ENCODE results near the gene VTI1A. TPM values are rescaled to one million over a fixed set of nuclear protein-coding genes. Genes with fewer than 3 reads are reported as not detected.

VTI1A gene
- total and polyA plus RNA-seq, 7 experiments from 2014 or later, result 21.7 to 56.8 (median 40.8) TPM

DNA sequence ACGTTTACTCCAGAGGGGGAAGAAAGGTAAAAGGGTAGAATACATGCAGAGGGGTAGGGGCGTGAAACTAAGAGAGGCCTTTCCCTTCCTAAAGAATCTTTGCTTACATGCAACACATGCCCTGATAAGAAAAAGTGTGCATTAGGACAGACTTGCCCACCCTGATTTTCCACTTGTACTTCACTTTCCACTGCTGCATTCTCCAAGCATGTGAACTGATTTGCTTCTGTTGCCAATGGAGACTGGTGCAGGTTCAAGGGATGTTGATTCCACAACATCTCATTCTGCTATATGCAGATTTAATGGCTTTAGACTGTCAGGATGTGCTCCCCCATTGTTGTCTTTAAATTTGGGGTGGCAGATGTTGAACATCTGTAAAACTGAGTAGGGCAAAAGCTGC, 265.5 kb downstream of the VTI1A start:
- H3K27me3 ChIP-seq (ENCODE audit: control insufficient read depth in 2 of 2, insufficient read depth in 2 of 2, low read length in 2 of 2), result no peaks in the 10 kb centered on the region
- no peaks in the 10 kb centered on the region for H3K4me1 Mint-ChIP-seq
- H3K4me3 ChIP-seq (ENCODE audit: low read length), result no peak overlapping the region
- no peak overlapping the region for H3K4me3 Mint-ChIP-seq
- no peaks in the 10 kb centered on the region for H3K9me3 ChIP-seq (ENCODE audit: control insufficient read depth in 2 of 3, low read length in 3 of 3)
- no peak overlapping the region for H3K27ac Mint-ChIP-seq
- intact Hi-C loops (cut with micrococcal nuclease), result no loop called here
- peaks cover 2 to 60% (median 32%) of the 10 kb centered on the region in 5 donors for H3K36me3 Mint-ChIP-seq
- ATAC-seq (no peak), DNase-seq (no peak)
- POLR2A ChIA-PET, result no interaction called here
- H3K36me3 ChIP-seq (ENCODE audit: control insufficient read depth in 2 of 3, insufficient read depth in 3 of 3, low read length in 3 of 3), result peaks cover 0 to 8% (median 0%) of the 10 kb centered on the region in 3 experiments
- no peaks in the 10 kb centered on the region for H3K27me3 Mint-ChIP-seq
- CTCF ChIA-PET, result no interaction called here
- peaks cover 0 to 2% (median 0%) of the 10 kb centered on the region in 11 donors for H3K9me3 Mint-ChIP-seq
- H3K4me1 ChIP-seq (ENCODE audit: control insufficient read depth in 2 of 2, insufficient read depth in 2 of 2, low read length in 2 of 2), result no peaks in the 10 kb centered on the region
- no peak overlapping the region for H3K27ac ChIP-seq (ENCODE audit: low read depth, low read length)

DNA sequence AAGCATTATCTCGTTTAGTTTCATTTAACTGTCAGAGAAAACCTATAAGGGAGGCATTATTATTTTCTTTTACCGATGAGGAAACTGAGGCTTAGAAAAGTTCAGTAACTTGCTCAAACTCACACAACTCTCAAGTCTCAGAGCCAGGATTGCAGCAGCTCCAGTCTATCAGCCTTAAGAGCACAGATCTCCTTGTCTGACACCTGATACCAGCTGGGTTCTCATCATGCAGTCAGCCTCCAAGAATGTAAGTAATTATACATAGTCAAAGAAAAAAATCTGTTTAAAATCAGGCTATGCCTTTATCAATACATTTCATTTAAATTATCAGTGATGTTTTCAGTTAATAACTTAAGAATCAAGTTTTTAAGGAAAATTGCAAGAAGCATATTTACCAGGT, 266.4 kb downstream of the VTI1A start:
- CTCF ChIA-PET, result no interaction called here
- no peaks in the 10 kb centered on the region for H3K9me3 ChIP-seq (ENCODE audit: control insufficient read depth in 2 of 3, low read length in 3 of 3)
- ATAC-seq (no peak), DNase-seq (no peak)
- H3K4me3 Mint-ChIP-seq, result no peak overlapping the region
- H3K36me3 Mint-ChIP-seq, result peaks cover 2 to 64% (median 36%) of the 10 kb centered on the region in 5 donors
- H3K4me3 ChIP-seq (ENCODE audit: low read length), result no peak overlapping the region
- H3K4me1 Mint-ChIP-seq, result no peaks in the 10 kb centered on the region
- H3K27ac Mint-ChIP-seq, result no peak overlapping the region
- H3K27me3 Mint-ChIP-seq, result no peaks in the 10 kb centered on the region
- H3K9me3 Mint-ChIP-seq, result peaks cover 0 to 2% (median 0%) of the 10 kb centered on the region in 11 donors
- no peaks in the 10 kb centered on the region for H3K27me3 ChIP-seq (ENCODE audit: control insufficient read depth in 2 of 2, insufficient read depth in 2 of 2, low read length in 2 of 2)
- peaks cover 0 to 8% (median 0%) of the 10 kb centered on the region in 3 experiments for H3K36me3 ChIP-seq (ENCODE audit: control insufficient read depth in 2 of 3, insufficient read depth in 3 of 3, low read length in 3 of 3)
- no peak overlapping the region for H3K27ac ChIP-seq (ENCODE audit: low read depth, low read length)
- intact Hi-C loops (cut with micrococcal nuclease), result no loop called here
- H3K4me1 ChIP-seq (ENCODE audit: control insufficient read depth in 2 of 2, insufficient read depth in 2 of 2, low read length in 2 of 2), result no peaks in the 10 kb centered on the region
- POLR2A ChIA-PET, result no interaction called here

DNA sequence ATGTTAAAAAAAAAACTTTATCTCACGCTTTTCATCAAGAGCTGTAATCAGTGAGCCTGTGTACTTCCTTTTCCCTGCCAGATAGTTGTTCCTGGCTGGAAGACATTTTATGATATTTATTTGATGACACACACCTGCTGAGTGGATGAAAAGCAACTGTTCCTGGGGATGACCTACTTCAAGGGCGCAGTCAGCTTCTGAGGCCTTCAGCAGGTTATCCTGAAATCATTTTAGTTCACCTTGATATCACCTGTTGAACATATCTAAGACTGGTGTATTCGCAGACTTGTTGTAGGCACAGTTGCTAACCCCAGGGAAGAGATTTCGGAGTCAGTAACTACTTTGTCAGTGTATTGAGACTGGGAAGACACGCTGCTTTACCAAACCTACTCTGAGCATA, 268.6 kb downstream of the VTI1A start:
- H3K4me3 ChIP-seq (ENCODE audit: low read length), result no peak overlapping the region
- Mint-ChIP-seq H3K36me3 (peaks cover 2 to 54% (median 30%) of the 10 kb centered on the region in 5 donors), H3K27ac (no peak overlapping the region), H3K27me3 (no peaks in the 10 kb centered on the region), H3K9me3 (peaks cover 0 to 2% (median 0%) of the 10 kb centered on the region in 11 donors), H3K4me3 (no peak overlapping the region), H3K4me1 (no peaks in the 10 kb centered on the region)
- POLR2A ChIA-PET, result no interaction called here
- H3K27ac ChIP-seq (ENCODE audit: low read depth, low read length), result no peak overlapping the region
- CTCF ChIA-PET, result no interaction called here
- DNase-seq, result no peak
- no peaks in the 10 kb centered on the region for H3K4me1 ChIP-seq (ENCODE audit: control insufficient read depth in 2 of 2, insufficient read depth in 2 of 2, low read length in 2 of 2)
- no peaks in the 10 kb centered on the region for H3K9me3 ChIP-seq (ENCODE audit: control insufficient read depth in 2 of 3, low read length in 3 of 3)
- intact Hi-C loops (cut with micrococcal nuclease), result no loop called here
- peaks cover 0 to 8% (median 0%) of the 10 kb centered on the region in 3 experiments for H3K36me3 ChIP-seq (ENCODE audit: control insufficient read depth in 2 of 3, insufficient read depth in 3 of 3, low read length in 3 of 3)
- no peak for ATAC-seq
- H3K27me3 ChIP-seq (ENCODE audit: control insufficient read depth in 2 of 2, insufficient read depth in 2 of 2, low read length in 2 of 2), result no peaks in the 10 kb centered on the region

DNA sequence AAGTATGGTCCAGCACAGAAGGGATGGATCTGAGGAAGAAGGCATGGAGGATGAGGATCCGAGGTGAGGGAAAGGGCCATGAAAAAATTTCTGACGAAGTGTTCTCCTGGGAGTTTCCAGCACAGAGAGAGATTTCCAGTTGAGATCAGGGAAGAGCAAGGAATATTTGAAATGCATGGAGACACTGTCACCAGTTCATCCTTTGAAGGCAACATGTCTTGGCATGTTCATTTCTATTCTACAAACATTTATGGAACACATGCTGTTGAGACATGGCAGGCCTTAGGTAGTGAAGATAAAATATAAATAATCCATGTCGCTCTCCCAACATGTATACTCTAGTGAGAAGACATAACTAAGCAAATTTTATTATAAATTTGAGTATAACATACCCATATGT, 269.1 kb downstream of the VTI1A start:
- intact Hi-C loops (cut with micrococcal nuclease), result no loop called here
- H3K4me1 ChIP-seq (ENCODE audit: control insufficient read depth in 2 of 2, insufficient read depth in 2 of 2, low read length in 2 of 2), result no peaks in the 10 kb centered on the region
- H3K9me3 ChIP-seq (ENCODE audit: control insufficient read depth in 2 of 3, low read length in 3 of 3), result no peaks in the 10 kb centered on the region
- ATAC-seq, result no peak
- ChIA-PET CTCF (no interaction called here), POLR2A (no interaction called here)
- H3K4me3 ChIP-seq (ENCODE audit: low read length), result no peak overlapping the region
- H3K4me3 Mint-ChIP-seq, result no peak overlapping the region
- H3K27ac ChIP-seq (ENCODE audit: low read depth, low read length), result no peak overlapping the region
- DNase-seq, result no peak
- H3K36me3 Mint-ChIP-seq, result peaks cover 2 to 50% (median 25%) of the 10 kb centered on the region in 5 donors
- no peaks in the 10 kb centered on the region for H3K27me3 Mint-ChIP-seq
- no peaks in the 10 kb centered on the region for H3K27me3 ChIP-seq (ENCODE audit: control insufficient read depth in 2 of 2, insufficient read depth in 2 of 2, low read length in 2 of 2)
- peaks cover 0 to 2% (median 0%) of the 10 kb centered on the region in 11 donors for H3K9me3 Mint-ChIP-seq
- H3K4me1 Mint-ChIP-seq, result no peaks in the 10 kb centered on the region
- peaks cover 0 to 8% (median 0%) of the 10 kb centered on the region in 3 experiments for H3K36me3 ChIP-seq (ENCODE audit: control insufficient read depth in 2 of 3, insufficient read depth in 3 of 3, low read length in 3 of 3)
- no peak overlapping the region for H3K27ac Mint-ChIP-seq

DNA sequence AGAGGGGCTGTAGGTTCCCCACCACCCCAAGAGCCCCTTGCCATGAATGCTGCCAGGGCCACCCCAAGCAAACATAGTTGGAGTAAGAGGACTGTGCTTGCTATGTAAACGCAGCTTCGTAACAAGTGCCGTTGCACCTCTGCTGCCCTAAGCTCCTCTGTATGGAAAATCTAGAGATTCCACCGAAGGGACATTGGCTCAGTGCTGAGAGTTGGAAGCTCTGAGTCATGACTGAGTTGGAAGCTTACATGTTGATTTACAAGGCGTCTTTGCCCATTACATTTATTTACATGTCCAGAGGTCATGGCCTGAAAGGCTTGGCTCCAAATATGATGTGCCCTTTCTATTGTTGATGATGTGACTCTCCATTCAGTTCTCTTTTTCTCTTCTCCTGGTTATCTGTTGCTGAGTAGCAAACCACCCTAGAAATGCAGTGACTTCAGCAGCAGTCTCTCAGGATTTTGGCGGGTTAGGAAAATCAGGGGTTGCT, 270.0 kb downstream of the VTI1A start:
- Mint-ChIP-seq H3K27ac (no peak overlapping the region), H3K27me3 (no peaks in the 10 kb centered on the region), H3K4me3 (no peak overlapping the region), H3K9me3 (peaks cover 0 to 2% (median 0%) of the 10 kb centered on the region in 11 donors), H3K4me1 (no peaks in the 10 kb centered on the region), H3K36me3 (peaks cover 2 to 43% (median 22%) of the 10 kb centered on the region in 5 donors)
- ChIA-PET POLR2A (no interaction called here), CTCF (no interaction called here)
- Histone ChIP-seq H3K4me1 (ENCODE audit: control insufficient read depth in 2 of 2, insufficient read depth in 2 of 2, low read length in 2 of 2) (no peaks in the 10 kb centered on the region), H3K4me3 (ENCODE audit: low read length) (no peak overlapping the region), H3K27ac (ENCODE audit: low read depth, low read length) (no peak overlapping the region), H3K9me3 (ENCODE audit: control insufficient read depth in 2 of 3, low read length in 3 of 3) (no peaks in the 10 kb centered on the region), H3K27me3 (ENCODE audit: control insufficient read depth in 2 of 2, insufficient read depth in 2 of 2, low read length in 2 of 2) (no peaks in the 10 kb centered on the region), H3K36me3 (ENCODE audit: control insufficient read depth in 2 of 3, insufficient read depth in 3 of 3, low read length in 3 of 3) (peaks cover 0 to 8% (median 0%) of the 10 kb centered on the region in 3 experiments)
- DNase-seq (no peak), ATAC-seq (no peak)
- intact Hi-C loops (cut with micrococcal nuclease), result no loop called here

DNA sequence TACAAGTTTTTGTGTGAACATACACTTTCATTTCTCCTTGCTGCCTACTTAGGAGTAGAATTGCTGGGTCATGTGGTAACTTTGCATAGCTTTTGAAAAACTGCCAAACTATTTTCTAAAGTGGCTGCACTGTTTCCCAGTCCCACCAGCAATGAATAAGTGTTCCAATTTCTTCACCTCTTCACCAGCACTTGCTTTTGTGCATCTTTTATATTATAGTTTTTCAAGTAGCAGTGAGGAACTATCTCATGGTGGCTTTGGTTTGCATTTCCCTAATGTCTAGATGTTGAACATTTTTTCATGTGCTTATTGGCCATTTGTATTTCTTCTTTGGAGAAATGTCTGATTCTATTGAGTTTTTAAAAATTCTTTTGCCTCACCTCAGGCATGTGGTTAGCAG, 273.2 kb downstream of the VTI1A start:
- H3K27me3 Mint-ChIP-seq, result no peaks in the 10 kb centered on the region
- peaks cover 0 to 2% (median 0%) of the 10 kb centered on the region in 11 donors for H3K9me3 Mint-ChIP-seq
- intact Hi-C loops (cut with micrococcal nuclease), result loop anchor here in 1 of 2 donors (5.0 kb wide), 1 partner anchor 842 kb away; no protein-coding TSS in a partner anchor
- no peaks in the 10 kb centered on the region for H3K27me3 ChIP-seq (ENCODE audit: control insufficient read depth in 2 of 2, insufficient read depth in 2 of 2, low read length in 2 of 2)
- H3K9me3 ChIP-seq (ENCODE audit: control insufficient read depth in 2 of 3, low read length in 3 of 3), result no peaks in the 10 kb centered on the region
- ChIA-PET POLR2A (no interaction called here), CTCF (no interaction called here)
- DNase-seq (no peak), ATAC-seq (no peak)
- H3K4me3 ChIP-seq (ENCODE audit: low read length), result no peak overlapping the region
- no peak overlapping the region for H3K27ac ChIP-seq (ENCODE audit: low read depth, low read length)
- H3K4me1 ChIP-seq (ENCODE audit: control insufficient read depth in 2 of 2, insufficient read depth in 2 of 2, low read length in 2 of 2), result no peaks in the 10 kb centered on the region
- H3K36me3 ChIP-seq (ENCODE audit: control insufficient read depth in 2 of 3, insufficient read depth in 3 of 3, low read length in 3 of 3), result no peaks in the 10 kb centered on the region
- no peak overlapping the region for H3K27ac Mint-ChIP-seq
- H3K4me1 Mint-ChIP-seq, result peaks cover 0 to 2% (median 0%) of the 10 kb centered on the region in 7 donors
- H3K36me3 Mint-ChIP-seq, result peaks cover 0 to 25% (median 16%) of the 10 kb centered on the region in 5 donors
- no peak overlapping the region for H3K4me3 Mint-ChIP-seq

DNA sequence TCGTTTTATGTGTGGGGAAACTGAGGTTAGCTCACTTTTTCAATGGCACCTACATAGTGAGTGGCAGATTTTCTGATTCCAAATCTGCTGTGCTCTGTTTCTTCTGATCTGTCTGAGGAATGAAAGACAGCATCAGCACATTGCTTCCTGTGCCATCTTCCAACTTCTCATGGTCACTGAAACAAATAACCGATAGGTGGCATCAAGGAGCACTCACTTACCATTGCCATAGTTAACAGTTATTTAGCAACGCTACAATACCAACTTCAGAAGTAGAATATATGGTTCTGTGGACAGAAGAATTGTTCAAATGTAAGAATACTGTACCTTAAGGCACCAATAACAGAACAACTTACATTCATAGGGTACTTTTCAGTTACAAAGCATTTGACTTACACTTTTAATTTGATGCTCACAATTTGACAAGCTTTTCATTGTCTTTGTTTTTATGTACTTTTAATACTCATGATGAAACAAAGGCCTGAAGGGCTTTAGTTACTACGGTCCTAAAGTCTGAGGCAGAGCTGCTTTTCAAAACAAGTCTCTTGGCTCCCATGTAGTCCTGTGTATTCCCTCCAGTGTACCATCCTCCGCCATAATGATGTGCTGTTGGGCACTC, 274.2 kb downstream of the VTI1A start:
- POLR2A ChIA-PET, result no interaction called here
- no peak overlapping the region for H3K27ac Mint-ChIP-seq

More for the DNA sequence above, 274.2 kb downstream of the VTI1A start:
- ATAC-seq (no peak), DNase-seq (peak in 5 of 9 donors; percentile 7 to 42 (median 21))
- peaks cover 0 to 19% (median 15%) of the 10 kb centered on the region in 5 donors for H3K36me3 Mint-ChIP-seq
- CTCF ChIA-PET, result interaction anchor here (0.9 to 1.5 kb wide), 3 partner anchors 405 to 664 kb away, joined by 3 to 8 read pairs (median 4); no protein-coding TSS in a partner anchor
- intact Hi-C loops (cut with micrococcal nuclease), result loop anchor here in 1 of 2 donors (1.0 to 5.0 kb wide), 2 partner anchors 664 to 841 kb away; no protein-coding TSS in a partner anchor
- no peak overlapping the region for H3K27ac ChIP-seq (ENCODE audit: low read depth, low read length)
- H3K4me1 ChIP-seq (ENCODE audit: control insufficient read depth in 2 of 2, insufficient read depth in 2 of 2, low read length in 2 of 2), result no peaks in the 10 kb centered on the region
- H3K36me3 ChIP-seq (ENCODE audit: control insufficient read depth in 2 of 3, insufficient read depth in 3 of 3, low read length in 3 of 3), result no peaks in the 10 kb centered on the region
- H3K27me3 Mint-ChIP-seq, result no peaks in the 10 kb centered on the region
- H3K9me3 Mint-ChIP-seq, result no peaks in the 10 kb centered on the region
- H3K27me3 ChIP-seq (ENCODE audit: control insufficient read depth in 2 of 2, insufficient read depth in 2 of 2, low read length in 2 of 2), result no peaks in the 10 kb centered on the region
- H3K9me3 ChIP-seq (ENCODE audit: control insufficient read depth in 2 of 3, low read length in 3 of 3), result no peaks in the 10 kb centered on the region
- peaks cover 0 to 4% (median 0%) of the 10 kb centered on the region in 7 donors for H3K4me1 Mint-ChIP-seq
- H3K4me3 ChIP-seq (ENCODE audit: low read length), result no peak overlapping the region
- no peak overlapping the region for H3K4me3 Mint-ChIP-seq
